Common myeloid progenitor, CD34-positive (primary cell): ENCODE data around the gene JMJD8.

Experiments used
- CTCF ChIA-PET: fragments of 350-600 bp; sonication (Branson Sonifier 250); formaldehyde crosslinking; loops from one replicate; lab custom pipeline; 2021; ENCODE audit warnings: antibody characterized with exemption; lab: Charles Lee
- POLR2A ChIA-PET: fragments of 350-600 bp; sonication (Branson Sonifier 250); formaldehyde crosslinking; loops from one replicate; lab custom pipeline; 2021; ENCODE audit warnings: antibody characterized with exemption; lab: Charles Lee
- DNase-seq, 3 donors: peaks; one replicate each; pipeline versions ENCODE4 v3.0.0 to v3.0.0-alpha.2; 2013
- H3K27ac ChIP-seq, 2 experiments: 1 replicate in 1 of 2; 2 replicates in 1 of 2; pipeline ENCODE4 v1.7.0; 2013; ENCODE audit warnings: inconsistent platforms in 2 of 2, low read length in 2 of 2, mild to moderate bottlenecking in 2 of 2, low read depth in 1 of 2, moderate library complexity in 1 of 2; ENCODE audit not compliant: severe bottlenecking in 2 of 2, insufficient read depth in 1 of 2, poor library complexity in 1 of 2
- H3K27me3 ChIP-seq, 5 experiments: replicated peaks in 2 of 5; 1 replicate in 3 of 5; 2 replicates in 2 of 5; pipeline versions ENCODE4 v1.6.1 to v1.7.0; 2013; ENCODE audit warnings: low read length in 4 of 5, mild to moderate bottlenecking in 2 of 5, moderate library complexity in 2 of 5, inconsistent platforms in 1 of 5; ENCODE audit not compliant: insufficient read depth in 5 of 5, control insufficient read depth in 4 of 5
- H3K36me3 ChIP-seq, 4 experiments: 1 replicate in 2 of 4; 2 replicates in 2 of 4; pipeline versions ENCODE4 v1.6.1 to v1.7.0; 2013; ENCODE audit warnings: low read length in 3 of 4, control low read depth in 1 of 4, mild to moderate bottlenecking in 1 of 4; ENCODE audit not compliant: control insufficient read depth in 4 of 4, insufficient read depth in 4 of 4
- H3K4me1 ChIP-seq, 4 experiments: 1 replicate in 3 of 4; 2 replicates in 1 of 4; pipeline versions ENCODE4 v1.6.1 to v1.7.1; 2013; ENCODE audit warnings: low read length in 3 of 4, mild to moderate bottlenecking in 3 of 4, control low read depth in 1 of 4, inconsistent platforms in 1 of 4, moderate library complexity in 1 of 4; ENCODE audit not compliant: control insufficient read depth in 4 of 4, insufficient read depth in 4 of 4; ENCODE audit errors: control extremely low read depth in 1 of 4
- H3K4me3 ChIP-seq, 7 experiments: 1 replicate in 4 of 7; 2 replicates in 3 of 7; pipeline versions ENCODE4 v1.5.1 to v1.7.0; 2013; ENCODE audit warnings: mild to moderate bottlenecking in 7 of 7, low read length in 6 of 7, moderate library complexity in 6 of 7, inconsistent platforms in 2 of 7, low read depth in 2 of 7, control low read depth in 1 of 7; ENCODE audit not compliant: insufficient read depth in 4 of 7, control insufficient read depth in 1 of 7; ENCODE audit errors: extremely low read depth in 1 of 7
- H3K9me3 ChIP-seq, 5 experiments: 1 replicate in 4 of 5; 2 replicates in 1 of 5; pipeline versions ENCODE4 v1.6.1 to v1.7.1; 2013; ENCODE audit warnings: low read length in 4 of 5, mild to moderate bottlenecking in 2 of 5, inconsistent platforms in 1 of 5, low read depth in 1 of 5, moderate library complexity in 1 of 5; ENCODE audit not compliant: control insufficient read depth in 4 of 5, insufficient read depth in 2 of 5; ENCODE audit errors: control extremely low read depth in 1 of 5
- WGBS: methylation state at CpG from one replicate; pipeline ENCODE4 v1.1.5; 2013; ENCODE audit not compliant: insufficient coverage; 5-methylcytosine and 5-hydroxymethylcytosine counted together

The JMJD8 gene

GRCh38 chr16:670485-671352 is 13.4 kb downstream of the JMJD8 start:
- H3K36me3 ChIP-seq = peaks cover 2 to 63% (median 41%) of the 10 kb centered on the region in 4 experiments
- no peak for DNase-seq
- H3K4me3 ChIP-seq = no peak overlapping the region
- no peak overlapping the region for H3K27ac ChIP-seq
- H3K27me3 ChIP-seq = peaks cover 0 to 12% (median 0%) of the 10 kb centered on the region in 5 experiments
- POLR2A ChIA-PET = no interaction called here
- H3K4me1 ChIP-seq = peaks cover 0 to 28% (median 23%) of the 10 kb centered on the region in 4 experiments
- no peaks in the 10 kb centered on the region for H3K9me3 ChIP-seq
- WGBS = 98% methylated on average over 45 of the region's 52 CpGs
- CTCF ChIA-PET = interaction anchor here (1.0 to 1.6 kb wide), 3 partner anchors 8 to 18 kb away, joined by 3 to 4 read pairs (median 4); no protein-coding TSS in a partner anchor

GRCh38 chr16:669666-670065 is 14.5 kb downstream of the JMJD8 start:
- POLR2A ChIA-PET = no interaction called here
- H3K4me3 ChIP-seq = no peak overlapping the region

GRCh38 chr16:668519-669171 is 15.5 kb downstream of the JMJD8 start:
- Histone ChIP-seq H3K27me3 (no peaks in the 10 kb centered on the region), H3K4me1 (peaks cover 0 to 20% (median 16%) of the 10 kb centered on the region in 4 experiments), H3K9me3 (no peaks in the 10 kb centered on the region), H3K36me3 (peaks cover 2 to 55% (median 34%) of the 10 kb centered on the region in 4 experiments), H3K4me3 (peak overlapping the region; percentile 61 to 92 (median 81)), H3K27ac (peak overlapping the region in 1 of 2 experiments; percentile 76)
- 10% methylated on average over 50 of the region's 50 CpGs for WGBS
- POLR2A ChIA-PET = no interaction called here
- DNase-seq = no peak
- CTCF ChIA-PET = interaction anchor here (1.0 to 2.4 kb wide), 4 partner anchors 7 to 25 kb away, joined by 3 to 8 read pairs (median 4); partner anchors contain the start of gene RHBDL1

More at GRCh38 chr16:669666-670065, 14.5 kb downstream of the JMJD8 start:
- Histone ChIP-seq H3K36me3 (peaks cover 2 to 63% (median 41%) of the 10 kb centered on the region in 4 experiments), H3K27me3 (peaks cover 0 to 1% (median 0%) of the 10 kb centered on the region in 5 experiments), H3K4me1 (peaks cover 0 to 20% (median 16%) of the 10 kb centered on the region in 4 experiments), H3K27ac (no peak overlapping the region), H3K9me3 (no peaks in the 10 kb centered on the region)
- DNase-seq = no peak
- CTCF ChIA-PET = interaction anchor here (1.0 kb wide), 1 partner anchor 9 kb away, joined by 3 read pairs; no protein-coding TSS in a partner anchor
- 94% methylated on average over 10 of the region's 13 CpGs for WGBS

GRCh38 chr16:667780-668518 is 16.2 kb downstream of the JMJD8 start, which contains the start of gene RHOT2:
TSS of gene RHOT2 (plus strand) at chr16:668132. CDS start at chr16:668200, 68 bp downstream.
- POLR2A ChIA-PET = no interaction called here
- CTCF ChIA-PET = interaction anchor here (0.8 to 2.4 kb wide), 8 partner anchors 8 to 94 kb away, joined by 3 to 8 read pairs (median 3); partner anchors contain the start of genes METTL26, RHBDL1 and WDR90
- peaks cover 0 to 20% (median 16%) of the 10 kb centered on the region in 4 experiments for H3K4me1 ChIP-seq
- WGBS = 0% methylated on average over 51 of the region's 78 CpGs
- peak within 1 kb of the TSS; percentile 61 to 92 (median 81) for H3K4me3 ChIP-seq
- peak within 1 kb of the TSS in 1 of 2 experiments; percentile 76 for H3K27ac ChIP-seq
- H3K9me3 ChIP-seq = no peaks in the 10 kb centered on the region
- H3K36me3 ChIP-seq = peaks cover 2 to 49% (median 28%) of the 10 kb centered on the region in 4 experiments
- H3K27me3 ChIP-seq = no peaks in the 10 kb centered on the region
- DNase-seq = peak; percentile 90 to 94 (median 93)

- H3K9me3 ChIP-seq = no peaks in the 10 kb centered on the region
- H3K27me3 ChIP-seq = no peaks in the 10 kb centered on the region
- peaks cover 2 to 49% (median 27%) of the 10 kb centered on the region in 4 experiments for H3K36me3 ChIP-seq
- 95% methylated on average over 19 of the region's 22 CpGs for WGBS
- H3K4me3 ChIP-seq = peak overlapping the region in 1 of 7 experiments; percentile 59
- ChIA-PET CTCF (interaction anchor here (0.8 to 2.4 kb wide), 9 partner anchors 9 to 93 kb away, joined by 3 to 8 read pairs (median 3); partner anchors contain the start of genes METTL26, RHBDL1 and WDR90), POLR2A (no interaction called here)
- DNase-seq = no peak
- H3K27ac ChIP-seq = peak overlapping the region in 1 of 2 experiments; percentile 76
- H3K4me1 ChIP-seq = peaks cover 0 to 20% (median 16%) of the 10 kb centered on the region in 4 experiments
Observed at GRCh38 chr16:667113-667779, 16.9 kb downstream of the JMJD8 start.

- Histone ChIP-seq H3K36me3 (peaks cover 2 to 44% (median 23%) of the 10 kb centered on the region in 4 experiments), H3K4me3 (no peak overlapping the region), H3K4me1 (peaks cover 0 to 21% (median 18%) of the 10 kb centered on the region in 4 experiments), H3K9me3 (no peaks in the 10 kb centered on the region), H3K27ac (no peak overlapping the region), H3K27me3 (no peaks in the 10 kb centered on the region)
- CTCF ChIA-PET = interaction anchor here (0.8 to 2.4 kb wide), 5 partner anchors 9 to 22 kb away, joined by 3 to 8 read pairs (median 4); partner anchors contain the start of gene RHBDL1
- DNase-seq = no peak
- 98% methylated on average over 12 of the region's 13 CpGs for WGBS
- POLR2A ChIA-PET = no interaction called here
Observed at GRCh38 chr16:666572-666971, 17.6 kb downstream of the JMJD8 start.
